Muscle layer of colon (tissue), 2 donors: Measurements from ENCODE around the gene KBTBD12.
"Not testable (repeated sequence)": the region's sequence is repeated elsewhere in the genome, so short reads cannot be mapped to it uniquely, and the experiment has no call there.

ENCODE experiments used
- H3K27ac ChIP-seq: one replicate; pipeline ENCODE4 v1.7.0; 2013; ENCODE audit warnings: low read depth, mild to moderate bottlenecking, low read length, moderate library complexity
- H3K27me3 ChIP-seq, 2 donors: one replicate each; pipeline ENCODE4 v1.7.0; 2013; ENCODE audit warnings: low read length in 2 of 2, mild to moderate bottlenecking in 2 of 2; ENCODE audit not compliant: insufficient read depth in 2 of 2, control insufficient read depth in 1 of 2
- H3K36me3 ChIP-seq: one replicate; pipeline ENCODE4 v1.7.0; 2013; ENCODE audit warnings: mild to moderate bottlenecking, low read length; ENCODE audit not compliant: insufficient read depth
- H3K4me1 ChIP-seq: one replicate; pipeline ENCODE4 v1.7.0; 2013; ENCODE audit warnings: mild to moderate bottlenecking, low read length; ENCODE audit not compliant: insufficient read depth
- H3K4me3 ChIP-seq, 2 donors: one replicate each; pipeline ENCODE4 v1.7.0; 2013; ENCODE audit warnings: low read length in 2 of 2, low read depth in 1 of 2, mild to moderate bottlenecking in 1 of 2, moderate library complexity in 1 of 2
- H3K9ac ChIP-seq: one replicate; pipeline ENCODE4 v1.7.0; 2013; ENCODE audit warnings: low read length
- H3K9me3 ChIP-seq: one replicate; pipeline ENCODE4 v1.7.0; 2013; ENCODE audit warnings: mild to moderate bottlenecking, low read length
- donor health status: abdominal sarcoma.
- donor health status: Adenocarcinoma of cecum.

The KBTBD12 gene, protein sequence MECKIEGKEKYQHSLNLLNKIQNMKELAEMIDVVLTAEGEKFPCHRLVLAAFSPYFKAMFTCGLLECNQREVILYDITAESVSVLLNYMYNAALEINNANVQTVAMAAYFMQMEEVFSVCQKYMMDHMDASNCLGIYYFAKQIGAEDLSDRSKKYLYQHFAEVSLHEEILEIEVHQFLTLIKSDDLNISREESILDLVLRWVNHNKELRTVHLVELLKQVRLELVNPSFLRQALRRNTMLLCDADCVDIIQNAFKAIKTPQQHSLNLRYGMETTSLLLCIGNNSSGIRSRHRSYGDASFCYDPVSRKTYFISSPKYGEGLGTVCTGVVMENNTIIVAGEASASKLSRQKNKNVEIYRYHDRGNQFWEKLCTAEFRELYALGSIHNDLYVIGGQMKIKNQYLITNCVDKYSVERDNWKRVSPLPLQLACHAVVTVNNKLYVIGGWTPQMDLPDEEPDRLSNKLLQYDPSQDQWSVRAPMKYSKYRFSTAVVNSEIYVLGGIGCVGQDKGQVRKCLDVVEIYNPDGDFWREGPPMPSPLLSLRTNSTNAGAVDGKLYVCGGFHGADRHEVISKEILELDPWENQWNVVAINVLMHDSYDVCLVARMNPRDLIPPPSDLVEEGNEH

GRCh38 chr3:127915115-127915936, at the start of gene KBTBD12:
Gene KBTBD12, plus strand, starts transcription at chr3:127915232. Its CDS starts 7,830 bp downstream, at chr3:127923062.
- Histone ChIP-seq H3K27ac (peak within 1 kb of the TSS; percentile 73), H3K4me1 (peaks cover 23% of the 10 kb centered on the region), H3K4me3 (peak within 1 kb of the TSS; percentile 36 to 41)

DNA sequence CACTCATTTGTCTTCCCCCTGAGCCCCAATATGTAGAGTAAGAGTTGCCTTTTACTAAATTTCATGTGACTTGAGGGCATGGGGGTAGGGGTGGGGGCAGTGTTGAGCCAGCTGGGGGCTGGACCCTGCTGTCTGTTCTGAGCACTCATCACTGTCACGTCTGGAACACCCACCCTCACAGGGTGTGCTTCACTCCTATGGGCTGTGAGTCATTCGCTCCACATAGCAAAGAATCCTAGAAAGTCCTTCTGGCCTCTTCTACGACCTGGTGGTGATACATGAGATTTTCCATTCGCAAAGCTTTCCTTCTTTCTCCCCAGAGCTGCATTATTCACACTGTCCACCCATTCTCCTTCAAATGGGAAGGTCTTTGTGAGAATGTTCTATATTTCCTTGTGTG, 49.1 kb upstream of the KBTBD12 start:
- H3K4me1 ChIP-seq: no peaks in the 10 kb centered on the region
- no peaks in the 10 kb centered on the region for H3K27me3 ChIP-seq
- no peaks in the 10 kb centered on the region for H3K9me3 ChIP-seq
- no peaks in the 10 kb centered on the region for H3K36me3 ChIP-seq
- H3K9ac ChIP-seq: no peak overlapping the region
- no peak overlapping the region for H3K27ac ChIP-seq
- no peak overlapping the region for H3K4me3 ChIP-seq

More at GRCh38 chr3:127915115-127915936, at the start of gene KBTBD12:
- H3K36me3 ChIP-seq: no peaks in the 10 kb centered on the region
- H3K9ac ChIP-seq: peak within 1 kb of the TSS; percentile 2
- H3K9me3 ChIP-seq: no peaks in the 10 kb centered on the region
- H3K27me3 ChIP-seq: no peaks in the 10 kb centered on the region

DNA sequence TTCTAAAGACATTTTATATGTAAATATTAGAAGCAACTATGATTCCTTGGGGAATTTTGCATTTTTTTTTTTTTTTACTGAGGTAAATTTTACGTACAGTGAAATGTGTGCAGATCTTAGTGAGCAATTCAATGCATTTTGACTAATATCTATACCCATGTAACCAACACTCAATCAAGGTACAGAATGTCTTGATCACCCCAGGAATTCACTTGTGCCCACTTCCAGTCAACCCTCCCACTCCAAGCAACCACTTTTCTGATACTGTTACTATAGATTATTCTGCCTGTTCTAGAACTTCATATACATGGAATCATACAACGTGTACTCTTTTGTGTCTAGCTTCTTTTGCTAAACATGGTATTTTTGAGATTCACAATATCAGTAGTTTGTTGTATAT, 47.6 kb upstream of the KBTBD12 start:
- Histone ChIP-seq H3K36me3 (no peaks in the 10 kb centered on the region), H3K27me3 (no peaks in the 10 kb centered on the region), H3K27ac (no peak overlapping the region), H3K4me3 (no peak overlapping the region), H3K9ac (no peak overlapping the region), H3K4me1 (no peaks in the 10 kb centered on the region), H3K9me3 (no peaks in the 10 kb centered on the region)

DNA sequence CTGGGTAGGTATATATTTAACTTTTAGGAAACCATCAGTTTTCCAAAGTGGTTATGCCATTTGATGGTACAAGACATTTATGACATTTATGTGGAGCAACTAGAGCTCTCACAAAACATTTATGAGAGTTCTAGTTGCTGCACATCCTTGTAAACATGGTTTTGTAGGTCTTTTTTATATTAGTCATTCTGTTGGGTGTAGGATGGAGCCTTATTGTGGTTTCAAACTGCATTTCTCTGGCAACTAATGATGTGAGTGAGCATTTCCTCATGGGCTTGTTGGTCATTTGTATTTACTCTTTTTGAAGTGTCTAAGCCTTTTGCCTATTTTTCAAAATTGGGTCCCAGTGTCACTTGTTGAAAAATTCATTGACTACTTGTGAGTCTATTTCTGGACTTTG, 47.0 kb upstream of the KBTBD12 start:
- Histone ChIP-seq H3K9me3 (no peaks in the 10 kb centered on the region), H3K4me3 (no peak overlapping the region), H3K36me3 (no peaks in the 10 kb centered on the region), H3K27ac (no peak overlapping the region), H3K9ac (no peak overlapping the region), H3K4me1 (no peaks in the 10 kb centered on the region), H3K27me3 (no peaks in the 10 kb centered on the region)

DNA sequence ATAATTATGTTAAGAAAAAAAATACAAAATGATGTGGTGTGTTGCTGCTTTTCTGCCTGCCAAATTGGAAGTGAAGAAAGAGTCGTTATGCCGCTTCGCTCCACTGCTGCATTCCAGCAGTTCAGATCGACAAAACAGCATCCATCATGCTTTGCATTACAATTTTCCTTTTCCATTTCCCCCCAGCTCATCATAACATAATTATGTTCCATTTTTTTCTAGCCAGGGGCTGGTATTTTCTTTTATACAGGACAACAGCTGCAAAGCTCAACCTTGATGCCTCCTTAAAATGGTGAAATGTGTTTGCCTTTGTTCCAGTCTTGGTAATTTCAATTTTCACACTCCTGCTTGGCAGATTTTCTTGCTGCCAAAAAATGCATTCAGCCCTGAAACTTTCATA, 44.9 kb upstream of the KBTBD12 start:
- H3K36me3 ChIP-seq: no peaks in the 10 kb centered on the region
- H3K4me3 ChIP-seq: no peak overlapping the region
- no peaks in the 10 kb centered on the region for H3K4me1 ChIP-seq
- H3K9me3 ChIP-seq: no peaks in the 10 kb centered on the region
- no peaks in the 10 kb centered on the region for H3K27me3 ChIP-seq
- H3K27ac ChIP-seq: no peak overlapping the region
- no peak overlapping the region for H3K9ac ChIP-seq

DNA sequence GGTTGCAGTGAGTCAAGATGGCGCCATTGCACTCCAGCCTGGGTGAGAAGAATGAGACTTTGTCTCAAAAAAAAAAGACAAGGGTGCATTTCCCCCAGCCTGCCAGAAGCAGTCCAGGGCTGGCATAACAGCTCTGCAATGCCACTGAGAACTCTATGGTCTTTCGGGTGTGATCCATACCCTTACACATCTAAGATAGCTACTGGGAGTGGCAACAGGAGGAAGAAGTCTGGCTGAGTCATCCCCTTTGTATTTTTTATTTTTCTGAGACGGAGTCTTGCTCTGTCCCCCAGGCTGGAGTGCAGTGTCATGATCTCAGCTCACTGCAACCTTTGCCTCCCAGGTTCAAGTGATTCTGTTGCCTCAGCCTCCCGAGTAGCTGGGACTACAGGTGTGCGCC, 40.9 kb upstream of the KBTBD12 start:
- H3K4me3 ChIP-seq, H3K9me3 ChIP-seq, H3K36me3 ChIP-seq, H3K4me1 ChIP-seq, H3K27ac ChIP-seq, H3K9ac ChIP-seq, H3K27me3 ChIP-seq: not testable (repeated sequence)

- Histone ChIP-seq H3K9me3 (no peaks in the 10 kb centered on the region), H3K27ac (no peak overlapping the region)
Measured at GRCh38 chr3:127881586-127881985, 33.4 kb upstream of the KBTBD12 start.

GRCh38 chr3:127884041-127884440, 31.0 kb upstream of the KBTBD12 start:
- Histone ChIP-seq H3K36me3 (no peaks in the 10 kb centered on the region), H3K27ac (no peak overlapping the region), H3K27me3 (no peaks in the 10 kb centered on the region), H3K9ac (no peak overlapping the region), H3K4me3 (no peak overlapping the region), H3K9me3 (no peaks in the 10 kb centered on the region), H3K4me1 (no peaks in the 10 kb centered on the region)

More at GRCh38 chr3:127881586-127881985, 33.4 kb upstream of the KBTBD12 start:
- Histone ChIP-seq H3K27me3 (no peaks in the 10 kb centered on the region), H3K9ac (no peak overlapping the region), H3K36me3 (no peaks in the 10 kb centered on the region), H3K4me3 (no peak overlapping the region), H3K4me1 (no peaks in the 10 kb centered on the region)

- Histone ChIP-seq H3K9me3 (no peaks in the 10 kb centered on the region), H3K9ac (no peak overlapping the region), H3K4me3 (no peak overlapping the region), H3K27ac (no peak overlapping the region), H3K36me3 (no peaks in the 10 kb centered on the region), H3K4me1 (no peaks in the 10 kb centered on the region), H3K27me3 (no peaks in the 10 kb centered on the region)
Measured at GRCh38 chr3:127886231-127886955, 28.6 kb upstream of the KBTBD12 start.

- no peaks in the 10 kb centered on the region for H3K4me1 ChIP-seq
- H3K4me3 ChIP-seq: no peak overlapping the region
- H3K9me3 ChIP-seq: no peaks in the 10 kb centered on the region
- no peaks in the 10 kb centered on the region for H3K27me3 ChIP-seq
- H3K27ac ChIP-seq: no peak overlapping the region
- no peak overlapping the region for H3K9ac ChIP-seq
- H3K36me3 ChIP-seq: no peaks in the 10 kb centered on the region
Measured at GRCh38 chr3:127886956-127887231, 28.1 kb upstream of the KBTBD12 start.

DNA sequence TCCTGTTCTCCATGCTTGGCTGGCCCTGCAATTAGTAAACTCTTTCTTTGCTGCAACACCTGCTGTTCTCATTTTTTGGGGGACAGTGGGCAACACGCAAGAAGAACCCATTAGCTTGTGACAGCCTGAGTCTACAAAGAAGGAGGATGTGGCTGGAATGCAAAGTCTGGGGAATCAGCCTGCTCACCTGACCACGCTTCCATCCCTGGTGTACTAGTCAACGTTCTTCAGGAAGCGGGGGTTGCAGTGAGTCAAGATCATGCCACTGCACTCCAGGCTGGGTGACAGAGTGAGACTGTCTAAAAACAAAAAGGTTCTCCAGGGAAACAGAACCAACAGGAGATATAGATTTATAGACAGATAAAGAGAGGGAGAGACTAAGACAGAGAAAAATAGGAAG, 27.7 kb upstream of the KBTBD12 start:
- Histone ChIP-seq H3K27ac (no peak overlapping the region), H3K9ac (no peak overlapping the region), H3K4me1 (no peaks in the 10 kb centered on the region), H3K36me3 (no peaks in the 10 kb centered on the region), H3K4me3 (no peak overlapping the region), H3K9me3 (no peaks in the 10 kb centered on the region), H3K27me3 (no peaks in the 10 kb centered on the region)
